Endothelial cell of umbilical vein (primary cell): ENCODE measurements around the gene NFATC4. TPM values are rescaled to one million over a fixed set of nuclear protein-coding genes. Genes with fewer than 3 reads are reported as not detected.

ENCODE experiments used
- BruUV-seq: library from RNA; stranded (reverse); fragments of 400-500 nt; replicated peaks from 2 replicates; lab custom pipeline; 2021; lab: Mats Ljungman, UMichigan
- CTCF ChIA-PET: fragments of 300-600, 350-600 bp; sonication (Branson Sonifier 250); formaldehyde crosslinking; loops from one replicate; lab custom pipeline; 2021; ENCODE audit warnings: antibody characterized with exemption, inconsistent platforms; lab: Charles Lee
- POLR2A ChIA-PET: fragments of 300-600, 350-600 bp; sonication (Branson Sonifier 250); formaldehyde crosslinking; loops from one replicate; lab custom pipeline; 2021; ENCODE audit warnings: antibody characterized with exemption, inconsistent platforms; lab: Charles Lee
- DNase-seq: peaks from one replicate; pipeline ENCODE4 v3.0.0-alpha.2; 2011; ENCODE audit warnings: low read depth, low spot score
- FAIRE-seq: peaks from 2 replicates; lab custom pipeline; 2011; peaks lifted over from hg19 to GRCh38; lab: Jason Lieb, UNC
- H2AFZ ChIP-seq: 2 replicates; pipeline ENCODE4 v1.6.0; 2012; ENCODE audit warnings: low read depth, low read length, control low read depth, inconsistent platforms
- H3K27ac ChIP-seq: 2 replicates; pipeline ENCODE4 v1.5.1; 2011; ENCODE audit warnings: low read depth, mild to moderate bottlenecking, control low read depth, low read length, moderate library complexity; ENCODE audit not compliant: insufficient read depth
- H3K27me3 ChIP-seq, 2 experiments: 2 replicates each; pipeline versions ENCODE4 v1.6.0 to v1.6.1; 2011; ENCODE audit warnings: low read length in 2 of 2, mixed read lengths in 1 of 2; ENCODE audit not compliant: control insufficient read depth in 2 of 2, insufficient read depth in 2 of 2
- H3K36me3 ChIP-seq, 2 experiments: 2 replicates in 1 of 2; 3 replicates in 1 of 2; pipeline ENCODE4 v1.5.1; 2011; ENCODE audit warnings: low read length in 2 of 2, mild to moderate bottlenecking in 1 of 2, moderate library complexity in 1 of 2; ENCODE audit not compliant: control insufficient read depth in 2 of 2, insufficient read depth in 2 of 2; ENCODE audit errors: extremely low read depth in 1 of 2
- H3K4me1 ChIP-seq: 3 replicates; pipeline ENCODE4 v1.5.1; 2011; ENCODE audit warnings: mild to moderate bottlenecking, low read length; ENCODE audit not compliant: control insufficient read depth, insufficient read depth; ENCODE audit errors: extremely low read depth
- H3K4me2 ChIP-seq: 2 replicates; pipeline ENCODE4 v1.6.1; 2011; ENCODE audit warnings: low read length, control low read depth, mixed read lengths; ENCODE audit not compliant: insufficient read depth
- H3K4me3 ChIP-seq, 3 experiments: fragments of 200-600 bp in 1 of 3; sonication (generic), shearing (Covaris generic) in 1 of 3; replicated peaks in 1 of 3; 2 replicates each; pipeline ENCODE4 v1.5.1; 2011 to 2016; ENCODE audit warnings: control low read depth in 3 of 3, low read length in 3 of 3, mild to moderate bottlenecking in 2 of 3, inconsistent platforms in 1 of 3, low read depth in 1 of 3, moderate library complexity in 1 of 3; ENCODE audit not compliant: insufficient read depth in 1 of 3
- H3K79me2 ChIP-seq: 2 replicates; pipeline ENCODE4 v1.6.0; 2012; ENCODE audit warnings: low read length, inconsistent platforms; ENCODE audit not compliant: control insufficient read depth, insufficient read depth
- H3K9ac ChIP-seq: replicated peaks from 2 replicates; pipeline ENCODE3; 2011; ENCODE audit warnings: low read length, control low read depth; ENCODE audit not compliant: insufficient read depth; ENCODE audit errors: extremely low read depth
- H3K9me1 ChIP-seq: replicated peaks from 3 replicates; pipeline ENCODE4 v1.6.0; 2011; ENCODE audit warnings: mild to moderate bottlenecking, low read length; ENCODE audit not compliant: control insufficient read depth, insufficient read depth; ENCODE audit errors: extremely low read depth
- H3K9me3 ChIP-seq: replicated peaks from 2 replicates; pipeline ENCODE4 v1.5.1; 2012; ENCODE audit warnings: low read length, inconsistent platforms; ENCODE audit not compliant: control insufficient read depth, insufficient read depth
- H4K20me1 ChIP-seq: replicated peaks from 2 replicates; pipeline ENCODE3; 2011; ENCODE audit warnings: mild to moderate bottlenecking, low read length; ENCODE audit not compliant: control insufficient read depth, insufficient read depth; ENCODE audit errors: extremely low read depth
- EZH2 ChIP-seq: IDR thresholded peaks from 2 replicates; pipeline ENCODE4 v1.6.1; 2012; ENCODE audit warnings: borderline replicate concordance, low read depth, mild to moderate bottlenecking, moderate library complexity, low read length, inconsistent platforms; ENCODE audit not compliant: severe bottlenecking
- FOS ChIP-seq: IDR thresholded peaks from 2 replicates; pipeline ENCODE4 v1.6.1; 2011; ENCODE audit warnings: mild to moderate bottlenecking, low read length, moderate library complexity, borderline replicate concordance; ENCODE audit not compliant: insufficient read depth
- GATA2 ChIP-seq: IDR thresholded peaks from 2 replicates; pipeline ENCODE4 v1.7.0; 2011; ENCODE audit warnings: low read depth, mild to moderate bottlenecking, moderate library complexity, mixed read lengths, low read length; ENCODE audit not compliant: insufficient read length, insufficient read depth
- JUN ChIP-seq: IDR thresholded peaks from 2 replicates; pipeline ENCODE4 v1.6.1; 2011; ENCODE audit warnings: borderline replicate concordance, low read depth; ENCODE audit not compliant: insufficient read length, insufficient read depth
- MYC ChIP-seq: IDR thresholded peaks from one replicate; pipeline ENCODE4 v1.6.1; 2011; ENCODE audit warnings: mild to moderate bottlenecking, low read depth, low read length
- POLR2A ChIP-seq: IDR thresholded peaks from 2 replicates; pipeline ENCODE4 v1.6.1; 2012; ENCODE audit warnings: low read depth, mild to moderate bottlenecking, control low read depth, low read length
- POLR2AphosphoS5 ChIP-seq: IDR thresholded peaks from 2 replicates; pipeline ENCODE4 v1.6.1; 2012; ENCODE audit warnings: low read depth, mild to moderate bottlenecking, control low read depth, low read length, moderate library complexity; ENCODE audit not compliant: insufficient read depth
- dilution Hi-C: fragments of 300-500 bp; cut with MboI; formaldehyde crosslinking; loops from one replicate; pipeline ENCODE4 v1.15.0; 2019; ENCODE audit warnings: low sequenced_read_pairs; ENCODE audit not compliant: extremely low pct_ligation_motif_present
- intact Hi-C: fragments of 100-400 bp; cut with micrococcal nuclease; formaldehyde crosslinking; loops from one replicate; pipeline ENCODE4 v1.10.0; 2022
- polyA plus RNA-seq, 4 experiments: library from polyadenylated mRNA; depleted of rRNA in 3 of 4; stranded (reverse) in 3 of 4; unstranded in 1 of 4; fragments of >200 nt; gene quantifications; 2 replicates each; pipeline versions ENCODE4 v1.2.1 to v1.2.3, GENCODE V29; 2011 to 2012; ENCODE audit warnings: missing spikeins in 1 of 4
- total RNA-seq: library from RNA; stranded (reverse); gene quantifications from 2 replicates; pipeline ENCODE4 v1.2.3, GENCODE V29; 2021
- TF ChIP-seq, protein P1 (sequence below), 2 donors: IDR thresholded peaks; 1 replicate in 1 of 2; 2 replicates in 1 of 2; pipeline ENCODE4 v1.5.1; 2011; ENCODE audit warnings: low read length in 2 of 2, mild to moderate bottlenecking in 2 of 2, moderate library complexity in 2 of 2, control low read depth in 1 of 2, inconsistent platforms in 1 of 2, low read depth in 1 of 2; ENCODE audit not compliant: insufficient read depth in 1 of 2; ENCODE audit errors: extremely low read depth in 1 of 2
- TF ChIP-seq, protein P2 (sequence below): IDR thresholded peaks from 2 replicates; pipeline ENCODE4 v1.6.1; 2011; ENCODE audit not compliant: insufficient read depth, insufficient read length

Gene NFATC4
- total and polyA plus RNA-seq, 2 donors (not counting 3 experiments of a cell fraction or from before 2014, with no cell fraction given) = 79.5 to 88.1 TPM

DNA sequence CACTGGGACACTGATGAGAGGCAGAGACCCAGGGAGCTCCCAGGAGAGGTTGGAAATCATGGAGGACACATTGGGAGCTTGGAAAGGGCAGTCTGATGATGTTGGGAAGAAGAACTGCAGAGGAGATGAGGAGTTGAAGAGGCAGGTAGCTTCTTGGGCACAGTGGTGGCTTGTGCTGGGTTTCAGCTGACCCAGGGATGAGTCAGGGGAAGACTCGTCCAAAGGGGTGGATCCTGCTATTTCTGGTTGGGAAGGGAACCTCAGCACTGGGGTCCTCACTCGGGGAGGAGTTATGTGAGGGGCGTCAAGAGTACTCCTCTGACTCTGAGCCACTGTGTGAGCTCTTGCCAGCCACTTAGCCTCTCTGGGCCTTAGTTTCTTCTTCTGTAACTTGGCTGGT lies 44.6 kb upstream of the NFATC4 start:
- Histone ChIP-seq H3K9ac (no peak overlapping the region), H2AFZ (no peak overlapping the region), H3K4me1 (peaks cover 5% of the 10 kb centered on the region), H3K9me1 (no peaks in the 10 kb centered on the region), H3K36me3 (peaks cover 0 to 17% of the 10 kb centered on the region in 2 experiments), H3K4me2 (no peak overlapping the region), H4K20me1 (no peaks in the 10 kb centered on the region), H3K79me2 (no peaks in the 10 kb centered on the region), H3K27me3 (no peaks in the 10 kb centered on the region), H3K4me3 (no peak overlapping the region), H3K27ac (no peak overlapping the region), H3K9me3 (no peaks in the 10 kb centered on the region)
- no peak for FAIRE-seq
- CTCF ChIA-PET = interaction anchor here (4.4 to 20.1 kb wide), 3 partner anchors 10 to 111 kb away, joined by 14 to 811 read pairs (median 23); partner anchors contain the start of genes CBLN3, CIDEB and KHNYN
- DNase-seq = no peak
- TF ChIP-seq JUN (no peak), GATA2 (no peak), EZH2 (no peak), POLR2A (no peak), POLR2AphosphoS5 (no peak), FOS (no peak), MYC (no peak)
- TF ChIP-seq, protein P1, sequence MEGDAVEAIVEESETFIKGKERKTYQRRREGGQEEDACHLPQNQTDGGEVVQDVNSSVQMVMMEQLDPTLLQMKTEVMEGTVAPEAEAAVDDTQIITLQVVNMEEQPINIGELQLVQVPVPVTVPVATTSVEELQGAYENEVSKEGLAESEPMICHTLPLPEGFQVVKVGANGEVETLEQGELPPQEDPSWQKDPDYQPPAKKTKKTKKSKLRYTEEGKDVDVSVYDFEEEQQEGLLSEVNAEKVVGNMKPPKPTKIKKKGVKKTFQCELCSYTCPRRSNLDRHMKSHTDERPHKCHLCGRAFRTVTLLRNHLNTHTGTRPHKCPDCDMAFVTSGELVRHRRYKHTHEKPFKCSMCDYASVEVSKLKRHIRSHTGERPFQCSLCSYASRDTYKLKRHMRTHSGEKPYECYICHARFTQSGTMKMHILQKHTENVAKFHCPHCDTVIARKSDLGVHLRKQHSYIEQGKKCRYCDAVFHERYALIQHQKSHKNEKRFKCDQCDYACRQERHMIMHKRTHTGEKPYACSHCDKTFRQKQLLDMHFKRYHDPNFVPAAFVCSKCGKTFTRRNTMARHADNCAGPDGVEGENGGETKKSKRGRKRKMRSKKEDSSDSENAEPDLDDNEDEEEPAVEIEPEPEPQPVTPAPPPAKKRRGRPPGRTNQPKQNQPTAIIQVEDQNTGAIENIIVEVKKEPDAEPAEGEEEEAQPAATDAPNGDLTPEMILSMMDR (IDR thresholded peaks at IDR 0.05; ENCODE audit: extremely low read depth in 1 of 2, insufficient read depth in 1 of 2, low read depth in 1 of 2, low read length in 2 of 2) = no peak
- TF ChIP-seq, protein P2, sequence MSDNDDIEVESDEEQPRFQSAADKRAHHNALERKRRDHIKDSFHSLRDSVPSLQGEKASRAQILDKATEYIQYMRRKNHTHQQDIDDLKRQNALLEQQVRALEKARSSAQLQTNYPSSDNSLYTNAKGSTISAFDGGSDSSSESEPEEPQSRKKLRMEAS = no peak
- POLR2A ChIA-PET = no interaction called here
- intact Hi-C loops = no loop called here
- dilution Hi-C loops = no loop called here
- BruUV-seq = no TSS peak
